NCI-H2081 (cell line): ENCODE measurements around the gene TFF3.
A peak's percentile ranks its signal among the peaks of the same experiment; 100 is the strongest.

ENCODE experiments used
- DNase-seq, 2 experiments: peaks; one replicate each; lab custom pipeline; 2025; lab: John Stamatoyannopoulos, UW

TFF3 gene

DNA sequence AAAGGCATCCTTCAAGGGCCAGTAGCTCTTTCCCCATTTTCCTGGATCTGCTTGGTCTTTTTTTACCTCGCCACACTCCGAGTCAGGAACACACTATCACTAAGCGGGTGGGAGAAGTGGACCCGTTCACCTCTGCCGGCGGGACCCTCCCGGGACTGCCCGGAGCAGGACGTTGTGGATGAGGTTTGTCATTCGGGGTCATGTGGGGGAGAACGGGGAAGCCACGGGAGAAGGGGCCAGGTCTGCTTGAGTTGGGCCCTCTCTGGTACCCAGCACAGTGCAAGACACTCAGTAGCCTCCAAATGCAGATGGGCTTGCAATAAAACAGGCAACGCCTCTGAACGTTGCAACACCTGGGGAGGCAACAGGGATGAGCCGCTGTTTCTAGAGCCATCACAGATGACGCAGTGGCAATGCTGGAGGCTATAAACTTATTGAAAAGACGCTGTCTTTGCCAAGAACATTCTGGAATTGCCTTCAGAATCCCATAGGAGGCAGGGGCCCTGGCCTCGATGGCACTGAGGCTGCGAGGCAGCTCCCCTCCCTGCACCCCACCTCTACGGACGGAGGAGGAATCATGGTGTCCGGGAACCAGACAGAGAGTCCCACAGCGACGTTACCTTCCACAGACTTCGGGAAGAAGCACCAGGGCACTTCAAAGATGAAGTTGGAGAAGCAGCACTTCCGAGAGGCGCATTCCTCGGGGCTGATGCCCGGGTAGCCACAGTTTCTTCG, 31.8 kb upstream of the TFF3 start:
- no peak for DNase-seq

DNA sequence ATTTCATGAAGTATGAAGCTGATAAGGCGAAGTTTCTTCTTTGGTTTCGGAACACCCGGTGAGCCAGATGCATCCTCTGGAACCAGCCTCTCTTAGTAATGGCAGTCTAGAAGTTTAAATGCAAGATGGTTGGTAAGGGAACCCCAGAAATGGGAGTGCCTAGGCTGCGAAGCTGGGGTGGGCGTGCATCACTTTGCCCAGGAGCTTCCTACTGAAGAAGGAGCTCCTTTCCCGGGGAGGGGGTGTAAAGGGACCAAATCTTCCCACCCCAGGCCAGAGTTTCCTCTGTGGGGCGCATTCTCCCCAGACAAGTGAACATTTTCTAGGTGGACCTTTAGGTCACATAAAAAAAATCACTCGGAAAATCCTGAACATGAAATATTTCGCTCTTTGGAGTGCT, 31.2 kb upstream of the TFF3 start:
- no peak for DNase-seq

DNA sequence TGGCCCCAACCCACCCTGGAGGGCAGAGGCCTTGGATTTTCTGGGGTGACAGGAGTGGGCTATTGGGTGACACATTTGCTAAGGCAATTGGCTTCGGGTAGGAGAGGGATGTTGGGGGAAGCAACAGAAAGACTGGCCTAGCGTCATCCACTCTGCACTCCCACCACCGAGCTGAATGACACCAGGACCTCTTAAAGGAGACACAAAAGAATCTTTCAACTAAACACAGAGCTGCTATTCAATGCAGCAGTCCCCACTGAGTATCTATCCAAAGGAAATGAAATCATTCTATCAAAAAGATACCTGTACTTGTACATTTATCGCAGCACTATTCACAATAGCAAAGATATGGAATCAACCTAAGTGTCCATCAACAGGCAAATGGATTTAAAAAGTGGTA, 29.4 kb upstream of the TFF3 start:
- DNase-seq, result no peak

GRCh38 chr21:42343963-42344510, 28.8 kb upstream of the TFF3 start:
- no peak for DNase-seq

- no peak for DNase-seq
Observed at GRCh38 chr21:42343556-42343955, 28.3 kb upstream of the TFF3 start.

DNA sequence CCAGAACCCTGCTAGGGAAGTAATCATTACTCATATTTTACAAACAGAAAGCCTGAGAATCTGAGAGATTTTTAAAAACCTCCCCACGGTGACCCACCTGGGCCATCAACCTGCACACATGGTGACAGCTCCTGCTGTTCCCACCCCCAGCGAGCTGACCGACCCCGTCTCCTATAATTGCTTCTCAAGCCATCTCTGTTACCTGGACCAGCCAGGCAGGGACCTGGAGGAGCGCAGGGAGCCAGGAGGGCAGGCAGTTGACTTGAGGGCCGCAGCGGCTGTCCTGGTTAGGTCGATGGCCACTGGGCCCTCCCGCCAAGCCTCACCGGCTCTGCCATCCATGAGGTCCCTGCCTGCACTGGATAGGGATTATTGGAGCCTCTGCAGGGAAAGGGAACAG, 27.9 kb upstream of the TFF3 start:
- no peak for DNase-seq

DNA sequence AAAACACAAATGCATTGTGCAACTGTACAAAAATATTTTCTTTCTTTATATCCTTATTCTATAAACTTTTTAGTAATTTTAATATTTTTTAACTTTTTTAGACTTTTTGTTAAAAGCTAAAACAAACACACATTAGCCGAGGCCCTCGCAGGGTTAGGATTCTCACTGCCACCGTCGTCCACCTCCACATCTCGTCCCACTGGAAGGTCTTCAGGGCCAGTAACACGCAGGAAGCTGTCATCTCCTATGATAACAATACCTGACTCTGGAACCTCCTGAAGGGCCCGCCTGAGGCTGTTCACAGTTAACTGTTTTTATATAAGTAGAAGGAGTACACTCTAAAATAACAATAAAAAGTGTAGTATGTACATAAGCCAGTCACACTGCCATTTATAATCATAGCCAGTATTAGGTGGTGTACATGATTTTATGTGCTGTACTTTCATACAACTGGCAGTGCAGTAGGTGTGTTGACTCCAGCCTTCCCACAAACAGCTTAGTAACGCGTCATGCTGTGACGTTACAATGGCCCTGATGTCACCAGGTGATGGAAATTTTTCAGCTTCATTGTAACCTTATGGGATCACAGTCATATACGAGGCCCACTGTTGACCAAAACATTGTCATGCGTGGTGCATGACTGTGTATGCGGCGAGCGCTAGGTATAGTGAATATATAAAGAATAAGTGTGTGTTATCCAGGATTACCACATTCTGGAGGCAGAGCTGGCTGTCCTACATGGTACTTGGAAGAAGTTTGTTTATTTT, 26.8 kb upstream of the TFF3 start:
- DNase-seq, result peak in 1 of 2 experiments; percentile 36

- DNase-seq, result peak in 1 of 2 experiments; percentile 10
Observed at GRCh38 chr21:42340187-42341050, 25.2 kb upstream of the TFF3 start.

DNA sequence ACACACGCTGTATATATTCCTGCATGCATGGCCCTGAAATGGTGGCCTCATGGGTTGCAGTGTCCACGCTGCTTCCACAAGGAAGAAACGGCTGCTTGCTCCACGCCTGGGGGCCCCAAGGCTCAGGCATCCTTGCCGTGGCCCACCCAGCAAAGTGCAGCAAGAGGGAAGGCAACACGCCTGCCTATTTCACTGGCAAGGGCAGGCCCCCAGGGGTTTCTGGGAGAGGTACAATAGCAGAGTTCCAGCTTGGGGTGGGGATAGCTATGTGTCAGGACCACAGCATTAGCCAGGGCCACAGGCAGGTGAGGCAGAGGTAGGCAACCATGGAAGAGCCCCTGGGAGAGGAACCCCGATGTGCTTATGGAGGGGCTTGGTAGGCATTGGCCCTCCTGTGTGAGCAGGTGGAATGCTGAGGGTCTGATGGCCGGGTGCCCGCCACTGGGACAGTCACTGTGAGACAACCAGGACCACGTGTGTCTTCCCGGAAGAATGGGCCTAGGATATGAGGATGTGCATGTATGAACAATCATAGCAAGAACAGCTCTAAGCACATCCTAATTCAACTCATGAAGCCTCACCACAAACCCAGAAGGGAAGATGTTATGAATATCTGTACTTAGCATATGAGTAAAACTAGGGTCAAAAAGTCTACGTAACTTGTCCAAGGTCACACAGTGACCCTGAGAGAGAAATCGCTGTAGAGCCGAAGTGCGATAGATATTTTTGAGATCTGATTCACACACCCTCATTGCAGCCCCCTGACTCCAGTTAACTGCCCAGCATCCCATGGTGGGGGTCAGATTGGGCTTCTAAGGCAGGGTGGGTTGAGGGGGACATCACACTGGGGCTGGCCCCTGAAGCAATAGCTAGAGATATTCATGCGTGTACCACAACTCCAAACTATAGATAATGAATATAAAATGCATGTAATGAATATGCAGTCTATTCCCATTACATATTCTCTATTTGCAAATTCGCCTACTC, 23.8 kb upstream of the TFF3 start:
- DNase-seq, result no peak

DNA sequence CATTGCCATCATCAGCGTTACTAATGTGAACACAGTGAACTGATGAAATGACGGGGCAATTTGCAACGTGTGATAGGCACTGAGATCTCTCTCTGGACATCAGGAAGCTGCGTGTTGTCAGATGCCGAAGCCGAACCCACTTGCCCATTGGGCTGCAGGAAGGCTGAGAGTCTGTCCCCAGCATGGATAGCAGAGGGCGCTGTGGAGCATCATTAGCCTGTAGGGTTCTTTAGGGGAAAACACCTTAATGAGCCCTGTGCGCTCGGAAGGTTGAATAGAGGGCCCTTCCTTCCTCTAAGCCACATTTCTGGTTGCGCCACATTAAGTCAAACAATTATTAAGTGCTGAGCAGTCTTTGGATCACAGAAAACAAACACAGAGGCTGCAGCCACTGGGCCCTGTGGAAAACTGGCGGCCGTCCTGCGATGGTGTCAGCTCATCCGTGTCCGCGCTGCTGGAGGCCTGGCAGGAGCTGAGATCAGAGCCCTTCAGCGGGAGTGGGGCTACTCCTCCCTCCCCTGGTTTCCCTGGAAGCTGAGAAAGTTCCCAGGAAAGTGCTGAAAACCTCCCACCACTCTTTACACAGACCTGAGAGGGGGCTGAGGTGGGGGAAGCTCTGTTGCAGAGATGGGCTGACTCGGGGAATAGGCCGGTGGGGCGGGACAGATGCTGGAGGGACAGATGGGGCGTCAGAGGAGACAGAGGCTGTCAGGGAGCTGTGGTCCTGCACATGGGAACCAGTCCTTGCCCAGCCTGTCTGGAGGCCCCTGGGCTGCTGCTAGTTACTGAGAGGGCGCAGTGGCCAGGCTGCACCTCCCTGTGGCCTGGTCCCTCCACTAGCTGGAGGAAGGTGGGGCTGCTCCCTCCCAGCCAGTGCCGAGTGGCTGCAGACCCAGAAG, 22.9 kb upstream of the TFF3 start:
- DNase-seq, result peak; percentile 85 to 91

DNA sequence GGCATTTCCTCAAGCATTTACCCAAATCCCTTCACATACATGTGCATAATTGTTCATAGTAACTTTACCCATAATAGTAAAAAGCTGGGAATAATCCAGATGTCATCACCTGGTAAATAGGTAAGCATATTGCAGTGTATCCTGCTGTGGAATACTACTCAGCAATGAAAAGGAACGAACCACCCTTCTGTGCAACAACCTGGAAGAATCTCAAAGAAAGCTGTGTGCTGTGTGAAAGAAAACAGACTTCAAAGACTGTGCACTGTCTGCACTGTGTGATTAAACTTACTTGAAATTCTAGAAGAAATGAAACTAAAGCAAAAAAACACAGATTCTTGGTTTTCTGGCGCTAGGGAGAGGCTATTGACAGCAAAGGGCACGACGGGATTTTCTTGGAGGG, 22.1 kb upstream of the TFF3 start:
- no peak for DNase-seq

- no peak for DNase-seq
Observed at GRCh38 chr21:42336054-42336453, 20.8 kb upstream of the TFF3 start.

GRCh38 chr21:42332557-42333317, 17.5 kb upstream of the TFF3 start:
- peak in 1 of 2 experiments; percentile 44 for DNase-seq

DNA sequence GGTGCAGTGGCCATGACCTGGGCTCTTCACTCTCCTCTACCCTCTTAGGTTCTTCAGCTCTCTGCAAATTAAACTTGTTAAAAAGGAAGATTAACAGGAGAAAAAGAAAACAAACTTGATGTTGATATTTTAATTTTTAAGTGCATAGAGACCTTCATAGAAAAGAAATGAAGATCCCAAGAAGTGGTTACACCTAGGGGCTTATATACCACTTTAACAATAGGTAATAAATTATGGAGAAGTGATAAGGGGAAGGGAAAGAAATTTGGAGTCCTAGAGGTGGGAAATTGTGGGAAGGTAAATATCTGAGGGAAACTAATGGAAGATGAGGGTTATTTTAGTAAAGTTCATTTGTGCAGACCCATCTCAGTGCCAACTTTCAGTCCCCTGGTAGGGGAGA, 16.5 kb upstream of the TFF3 start:
- DNase-seq, result no peak

DNA sequence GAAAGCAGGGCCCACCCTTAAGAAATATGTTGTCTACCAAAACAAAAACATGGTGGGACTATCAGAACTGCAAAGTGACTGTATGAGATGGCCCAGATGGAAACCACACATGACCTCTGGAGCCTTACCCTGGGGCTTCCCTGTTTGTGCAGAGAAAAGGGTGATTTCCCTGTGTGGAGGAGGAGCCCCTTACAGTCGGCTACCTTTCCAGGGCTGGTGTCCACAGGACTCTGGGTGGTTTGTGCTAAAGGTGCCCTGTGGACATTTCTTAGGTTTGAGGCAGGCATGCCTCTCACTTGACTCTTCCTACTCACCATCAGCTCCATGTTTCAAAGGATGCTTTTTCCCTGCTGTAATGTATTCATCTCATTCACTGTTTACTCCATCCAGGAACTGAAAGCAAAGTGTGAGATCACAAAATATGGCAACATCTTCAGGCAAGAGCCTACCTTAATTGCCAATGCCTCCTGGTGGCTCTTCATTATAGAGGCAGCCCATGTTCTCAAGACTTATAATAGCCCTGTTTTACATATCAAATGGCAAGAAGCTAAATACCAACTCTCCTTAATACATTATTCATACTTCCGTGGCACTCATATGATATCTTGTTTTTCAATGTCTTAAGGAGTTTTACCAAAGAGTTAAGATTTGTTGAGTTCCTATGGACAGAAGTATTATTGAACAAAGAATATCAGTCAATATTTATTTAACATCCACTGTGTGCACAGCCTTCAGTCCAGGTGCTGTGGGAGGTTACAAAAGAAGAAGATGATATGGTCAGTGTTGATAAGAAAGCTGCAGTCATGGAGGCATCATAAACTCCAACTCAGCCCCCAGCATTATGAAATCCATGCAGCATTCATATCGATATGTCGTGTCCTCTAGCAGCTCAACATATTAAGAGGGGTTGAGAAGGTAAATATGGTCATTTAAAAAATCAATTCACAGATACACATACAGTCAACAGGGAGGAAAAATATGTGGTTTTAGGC, 15.5 kb upstream of the TFF3 start:
- DNase-seq, result no peak

GRCh38 chr21:42324896-42325295, 9.7 kb upstream of the TFF3 start:
- no peak for DNase-seq

- no peak for DNase-seq
Observed at GRCh38 chr21:42321845-42322244, 6.6 kb upstream of the TFF3 start.

GRCh38 chr21:42321231-42321630, 6.0 kb upstream of the TFF3 start:
- DNase-seq, result no peak
